Mesothelial cell of epicardium (in vitro differentiated cells): ENCODE measurements around the gene THADA. TPM values are rescaled to one million over a fixed set of nuclear protein-coding genes. Genes with fewer than 3 reads are reported as not detected.

ENCODE experiments used
- DNase-seq, 2 experiments: peaks; one replicate each; pipeline ENCODE4 v3.0.0; 2021; ENCODE audit warnings: low spot score in 2 of 2; ENCODE audit not compliant: unreplicated experiment in 2 of 2
- H3K27ac Mint-ChIP-seq: 2 replicates; pipeline ENCODE4 v1.8.0; 2021; ENCODE audit warnings: mixed read lengths
- H3K27me3 Mint-ChIP-seq: 2 replicates; pipeline ENCODE4 v1.8.0; 2021; ENCODE audit warnings: low read depth, mixed read lengths
- H3K36me3 Mint-ChIP-seq: 2 replicates; pipeline ENCODE4 v1.8.0; 2021; ENCODE audit warnings: mixed read lengths
- H3K4me1 Mint-ChIP-seq: 2 replicates; pipeline ENCODE4 v1.8.0; 2021; ENCODE audit warnings: mixed read lengths
- H3K4me3 Mint-ChIP-seq: 2 replicates; pipeline ENCODE4 v1.8.0; 2021; ENCODE audit warnings: mild to moderate bottlenecking, moderate library complexity, mixed read lengths
- H3K9me3 Mint-ChIP-seq: 2 replicates; pipeline ENCODE4 v1.8.0; 2021; ENCODE audit warnings: mixed read lengths
- total RNA-seq: library from RNA; stranded (reverse); gene quantifications from 3 replicates; pipeline ENCODE4 v1.2.1, GENCODE V29; 2021
- TF ChIP-seq, protein P1 (sequence below): fragments of 200-600 bp; sonication (generic); IDR thresholded peaks from one replicate; pipeline ENCODE4 v1.5.0; 2021; ENCODE audit warnings: antibody characterized with exemption; ENCODE audit not compliant: unreplicated experiment

The THADA gene
- total RNA-seq, 1 donor from 2014 or later = 33.6 TPM

DNA sequence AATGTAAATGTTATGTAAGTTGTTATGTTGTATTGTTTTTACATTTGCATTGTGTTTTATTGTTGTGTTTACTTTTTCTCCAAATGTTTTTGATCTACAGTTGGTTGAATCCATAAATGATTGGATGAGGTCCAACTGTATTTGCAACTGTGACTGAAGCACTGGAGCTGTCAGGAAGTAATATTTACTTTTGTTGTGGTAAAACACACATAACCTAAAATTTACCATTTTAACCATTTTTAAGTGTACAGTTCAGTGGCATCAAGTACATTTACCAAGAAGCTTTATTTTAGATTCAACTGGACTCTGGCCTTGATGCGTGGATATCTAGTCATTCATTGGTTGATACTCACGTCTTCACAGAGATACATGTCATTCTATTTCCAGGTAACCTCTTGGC, 181.8 kb downstream of the THADA start:
- Mint-ChIP-seq H3K27me3 (no peaks in the 10 kb centered on the region), H3K4me3 (no peak overlapping the region), H3K4me1 (peaks cover 82% of the 10 kb centered on the region), H3K9me3 (no peaks in the 10 kb centered on the region), H3K36me3 (no peaks in the 10 kb centered on the region), H3K27ac (peak overlapping the region; percentile 92)
- no peak for DNase-seq
- TF ChIP-seq, protein P1, sequence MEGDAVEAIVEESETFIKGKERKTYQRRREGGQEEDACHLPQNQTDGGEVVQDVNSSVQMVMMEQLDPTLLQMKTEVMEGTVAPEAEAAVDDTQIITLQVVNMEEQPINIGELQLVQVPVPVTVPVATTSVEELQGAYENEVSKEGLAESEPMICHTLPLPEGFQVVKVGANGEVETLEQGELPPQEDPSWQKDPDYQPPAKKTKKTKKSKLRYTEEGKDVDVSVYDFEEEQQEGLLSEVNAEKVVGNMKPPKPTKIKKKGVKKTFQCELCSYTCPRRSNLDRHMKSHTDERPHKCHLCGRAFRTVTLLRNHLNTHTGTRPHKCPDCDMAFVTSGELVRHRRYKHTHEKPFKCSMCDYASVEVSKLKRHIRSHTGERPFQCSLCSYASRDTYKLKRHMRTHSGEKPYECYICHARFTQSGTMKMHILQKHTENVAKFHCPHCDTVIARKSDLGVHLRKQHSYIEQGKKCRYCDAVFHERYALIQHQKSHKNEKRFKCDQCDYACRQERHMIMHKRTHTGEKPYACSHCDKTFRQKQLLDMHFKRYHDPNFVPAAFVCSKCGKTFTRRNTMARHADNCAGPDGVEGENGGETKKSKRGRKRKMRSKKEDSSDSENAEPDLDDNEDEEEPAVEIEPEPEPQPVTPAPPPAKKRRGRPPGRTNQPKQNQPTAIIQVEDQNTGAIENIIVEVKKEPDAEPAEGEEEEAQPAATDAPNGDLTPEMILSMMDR = no peak

DNA sequence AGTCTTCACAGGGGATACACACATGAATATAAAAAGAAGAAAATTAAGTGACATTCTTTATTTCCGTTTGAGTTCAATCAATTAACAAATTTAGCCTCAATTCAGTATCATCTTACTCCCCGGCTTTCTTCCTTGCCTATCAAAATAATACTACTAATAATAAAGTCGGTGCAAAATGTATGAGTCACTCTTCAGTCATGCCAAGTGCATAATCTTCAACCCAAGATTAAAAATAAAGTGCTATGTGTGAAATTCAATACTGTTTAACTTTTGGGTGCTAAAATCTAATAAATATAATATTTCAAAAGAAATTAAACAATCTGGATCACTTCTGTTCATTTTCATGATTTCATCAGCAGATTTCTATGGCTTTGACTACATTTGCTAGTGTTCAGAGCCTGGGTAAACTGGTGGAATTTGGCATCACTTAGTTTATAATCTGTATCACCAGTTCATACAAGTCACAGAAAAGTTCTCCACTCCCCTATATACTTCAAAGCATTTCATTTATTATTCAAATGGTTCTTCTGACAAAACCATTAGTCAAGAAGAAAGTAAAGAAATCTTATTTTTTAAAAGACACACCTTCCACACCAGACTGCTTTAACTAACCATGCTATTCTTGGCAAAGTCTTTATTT, 183.6 kb downstream of the THADA start:
- Mint-ChIP-seq H3K27ac (peak overlapping the region; percentile 90), H3K4me3 (no peak overlapping the region), H3K9me3 (no peaks in the 10 kb centered on the region), H3K36me3 (no peaks in the 10 kb centered on the region), H3K4me1 (peaks cover 80% of the 10 kb centered on the region), H3K27me3 (no peaks in the 10 kb centered on the region)
- TF ChIP-seq, protein P1 = no peak
- DNase-seq = no peak

DNA sequence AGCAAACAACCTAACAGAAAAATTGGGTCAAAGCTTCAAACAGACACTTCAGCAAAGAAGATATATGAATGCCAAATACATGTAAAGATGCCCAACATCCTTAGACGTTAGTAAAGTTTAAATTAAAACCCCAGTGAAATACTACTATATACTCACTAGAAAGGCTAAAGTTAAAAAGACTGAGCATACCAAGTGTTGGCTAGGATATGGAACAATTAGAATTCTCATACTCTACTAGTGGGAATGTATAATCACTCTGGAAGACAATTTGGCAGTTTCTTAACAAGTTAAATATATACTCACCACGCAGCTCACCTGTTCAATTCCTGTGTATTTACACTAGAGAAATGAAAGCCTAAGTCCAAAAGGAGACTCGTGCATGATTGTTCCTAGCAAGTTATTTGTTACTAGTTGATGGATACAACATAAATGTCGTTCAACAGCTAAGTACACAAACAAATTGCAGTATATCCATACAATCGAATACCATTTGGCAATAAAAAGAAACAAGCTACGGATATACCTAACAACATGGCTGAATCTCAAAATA, 185.7 kb downstream of the THADA start:
- peaks cover 78% of the 10 kb centered on the region for H3K4me1 Mint-ChIP-seq
- no peak overlapping the region for H3K4me3 Mint-ChIP-seq
- no peaks in the 10 kb centered on the region for H3K9me3 Mint-ChIP-seq

DNA sequence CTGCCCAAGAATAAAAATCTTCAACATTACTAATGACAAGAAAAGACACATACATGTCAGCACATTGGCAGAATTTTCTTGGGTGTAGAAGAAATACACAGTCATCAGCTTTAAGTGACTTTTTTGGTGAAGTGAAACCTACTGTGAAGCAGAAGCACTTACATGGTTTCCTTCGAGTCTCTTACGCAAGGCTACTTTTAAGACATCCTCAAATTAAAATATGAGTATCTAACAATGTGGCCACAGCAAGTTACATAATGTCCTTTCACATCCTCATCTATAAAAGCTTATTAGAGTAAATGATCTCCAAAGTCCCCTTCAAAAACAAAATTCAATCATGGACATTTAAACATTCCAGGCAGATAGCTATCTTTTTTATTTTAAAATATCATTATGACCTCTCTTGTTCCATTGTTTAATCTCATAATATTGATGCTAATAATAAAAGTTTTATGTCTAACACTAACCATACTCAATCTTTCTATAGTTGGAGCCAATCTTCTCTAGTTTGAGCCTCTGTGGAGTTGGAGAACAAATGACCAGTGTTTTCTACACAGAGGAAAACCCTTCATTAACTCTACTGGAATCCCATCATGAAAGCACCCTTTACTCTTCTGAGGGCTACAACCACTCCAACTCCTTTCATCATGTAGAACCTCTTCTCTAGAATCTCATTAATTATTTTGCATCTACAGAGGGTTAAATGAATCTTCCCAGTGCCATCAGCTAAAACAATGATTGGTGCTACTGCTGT, 187.3 kb downstream of the THADA start:
- TF ChIP-seq, protein P1 = no peak
- peaks cover 67% of the 10 kb centered on the region for H3K4me1 Mint-ChIP-seq

More for the DNA sequence above, 185.7 kb downstream of the THADA start:
- no peak for DNase-seq
- H3K27me3 Mint-ChIP-seq = no peaks in the 10 kb centered on the region
- no peak overlapping the region for H3K27ac Mint-ChIP-seq
- TF ChIP-seq, protein P1 = no peak
- H3K36me3 Mint-ChIP-seq = no peaks in the 10 kb centered on the region

DNA sequence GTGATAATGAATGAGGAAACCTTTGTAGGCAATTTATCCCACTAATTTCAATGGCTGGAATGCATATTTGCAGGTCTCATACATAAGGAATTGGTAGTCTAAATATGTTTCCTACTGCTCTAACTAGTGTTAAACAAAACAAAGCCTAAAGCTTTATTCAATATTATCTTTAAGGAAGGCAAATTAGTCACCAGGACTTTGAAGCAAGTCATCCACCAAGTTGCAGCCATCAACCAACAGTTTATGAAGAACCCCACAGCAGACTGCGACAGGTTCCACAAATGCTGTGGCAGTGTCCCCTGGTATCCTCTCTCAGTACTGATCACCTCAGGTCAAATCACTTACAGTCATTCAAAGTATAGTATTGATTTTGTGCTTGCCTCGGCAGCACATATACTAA, 187.9 kb downstream of the THADA start:
- TF ChIP-seq, protein P1 = no peak
- Mint-ChIP-seq H3K27ac (peak overlapping the region; percentile 47), H3K4me1 (peaks cover 63% of the 10 kb centered on the region), H3K36me3 (no peaks in the 10 kb centered on the region), H3K27me3 (no peaks in the 10 kb centered on the region), H3K9me3 (no peaks in the 10 kb centered on the region), H3K4me3 (no peak overlapping the region)
- DNase-seq = no peak

More for the DNA sequence above, 187.3 kb downstream of the THADA start:
- no peak overlapping the region for H3K4me3 Mint-ChIP-seq
- peak overlapping the region; percentile 47 for H3K27ac Mint-ChIP-seq
- no peaks in the 10 kb centered on the region for H3K36me3 Mint-ChIP-seq
- H3K27me3 Mint-ChIP-seq = no peaks in the 10 kb centered on the region
- H3K9me3 Mint-ChIP-seq = no peaks in the 10 kb centered on the region
- no peak for DNase-seq
